CD8-positive, alpha-beta memory T cell (primary cell): ENCODE measurements around the gene EPHA6. TPM values are rescaled to one million over a fixed set of nuclear protein-coding genes. Genes with fewer than 3 reads are reported as not detected.
"Not testable (repeated sequence)": the region's sequence is repeated elsewhere in the genome, so short reads cannot be mapped to it uniquely, and the experiment has no call there.

Source experiments
- CTCF ChIA-PET: fragments of 350-600 bp; sonication (Branson Sonifier 250); formaldehyde crosslinking; loops from one replicate; lab custom pipeline; 2021; ENCODE audit warnings: antibody characterized with exemption; lab: Charles Lee
- POLR2A ChIA-PET: fragments of 350-600 bp; sonication (Branson Sonifier 250); formaldehyde crosslinking; loops from one replicate; lab custom pipeline; 2021; ENCODE audit warnings: antibody characterized with exemption; lab: Charles Lee
- DNase-seq, 5 donors: peaks; one replicate each; pipeline versions ENCODE4 v3.0.0 to v3.0.0-alpha.2; 2020 to 2022; ENCODE audit warnings: mixed read lengths in 1 of 5
- H3K27ac ChIP-seq: one replicate; pipeline ENCODE4 v1.7.0; 2013; ENCODE audit warnings: low read depth, mild to moderate bottlenecking, low read length, moderate library complexity
- H3K27me3 ChIP-seq: 2 replicates; pipeline ENCODE4 v1.7.0; 2013; ENCODE audit warnings: low read length, mild to moderate bottlenecking; ENCODE audit not compliant: insufficient read depth, poor library complexity, severe bottlenecking
- H3K36me3 ChIP-seq: 2 replicates; pipeline ENCODE4 v1.7.0; 2013; ENCODE audit warnings: mild to moderate bottlenecking, low read length, moderate library complexity; ENCODE audit not compliant: insufficient read depth
- H3K4me1 ChIP-seq: 2 replicates; pipeline ENCODE4 v1.7.0; 2013; ENCODE audit warnings: mild to moderate bottlenecking, low read length, moderate library complexity; ENCODE audit not compliant: insufficient read depth
- H3K4me3 ChIP-seq: 2 replicates; pipeline ENCODE4 v1.7.0; 2013; ENCODE audit warnings: mild to moderate bottlenecking, low read length
- H3K9me3 ChIP-seq: 2 replicates; pipeline ENCODE4 v1.7.0; 2013; ENCODE audit warnings: mild to moderate bottlenecking, low read length
- H3K27ac Mint-ChIP-seq, 8 donors: one replicate each; pipeline ENCODE4 v1.8.0; 2020 to 2021; ENCODE audit warnings: mixed read lengths in 8 of 8, mild to moderate bottlenecking in 6 of 8, inconsistent platforms in 3 of 8, moderate library complexity in 3 of 8
- H3K27me3 Mint-ChIP-seq, 2 donors: one replicate each; pipeline ENCODE4 v1.8.0; 2020 to 2021; ENCODE audit warnings: mixed read lengths in 2 of 2, mild to moderate bottlenecking in 1 of 2, moderate library complexity in 1 of 2
- H3K36me3 Mint-ChIP-seq, 3 donors: one replicate each; pipeline ENCODE4 v1.8.0; 2020 to 2021; ENCODE audit warnings: mixed read lengths in 3 of 3, inconsistent platforms in 1 of 3, mild to moderate bottlenecking in 1 of 3
- H3K4me1 Mint-ChIP-seq, 3 donors: one replicate each; pipeline ENCODE4 v1.8.0; 2020 to 2021; ENCODE audit warnings: mixed read lengths in 3 of 3, inconsistent platforms in 1 of 3, mild to moderate bottlenecking in 1 of 3
- H3K4me3 Mint-ChIP-seq, 7 donors: one replicate each; pipeline ENCODE4 v1.8.0; 2020 to 2021; ENCODE audit warnings: mixed read lengths in 7 of 7, mild to moderate bottlenecking in 6 of 7, moderate library complexity in 4 of 7, inconsistent platforms in 2 of 7
- H3K9me3 Mint-ChIP-seq, 5 donors: one replicate each; pipeline ENCODE4 v1.8.0; 2020 to 2022; ENCODE audit warnings: mixed read lengths in 5 of 5, mild to moderate bottlenecking in 3 of 5, moderate library complexity in 2 of 5, inconsistent platforms in 1 of 5
- polyA plus RNA-seq: library from polyadenylated mRNA; unstranded; fragments of 300-500 nt; fragmentation: Illumina TruSeq; gene quantifications from one replicate; pipeline ENCODE4 v1.2.3, GENCODE V29; 2021
- total RNA-seq, 2 experiments: library from RNA; stranded (reverse); gene quantifications; one replicate each; pipeline ENCODE4 v1.2.3, GENCODE V29; 2021

EPHA6 gene
- total and polyA plus RNA-seq, 3 experiments from 2014 or later, result not detected

GRCh38 chr3:97009427-97010019 is 195.1 kb downstream of the EPHA6 start:
- Histone ChIP-seq H3K4me1 (no peaks in the 10 kb centered on the region), H3K27me3 (no peaks in the 10 kb centered on the region), H3K9me3 (no peaks in the 10 kb centered on the region), H3K36me3 (no peaks in the 10 kb centered on the region), H3K27ac (no peak overlapping the region), H3K4me3 (no peak overlapping the region)
- H3K4me3 Mint-ChIP-seq, result no peak overlapping the region
- no peak for DNase-seq
- H3K27me3 Mint-ChIP-seq, result no peaks in the 10 kb centered on the region
- no peaks in the 10 kb centered on the region for H3K4me1 Mint-ChIP-seq
- ChIA-PET CTCF (no interaction called here), POLR2A (no interaction called here)
- H3K27ac Mint-ChIP-seq, result no peak overlapping the region
- H3K36me3 Mint-ChIP-seq, result no peaks in the 10 kb centered on the region
- peaks cover 0 to 29% (median 15%) of the 10 kb centered on the region in 5 donors for H3K9me3 Mint-ChIP-seq

DNA sequence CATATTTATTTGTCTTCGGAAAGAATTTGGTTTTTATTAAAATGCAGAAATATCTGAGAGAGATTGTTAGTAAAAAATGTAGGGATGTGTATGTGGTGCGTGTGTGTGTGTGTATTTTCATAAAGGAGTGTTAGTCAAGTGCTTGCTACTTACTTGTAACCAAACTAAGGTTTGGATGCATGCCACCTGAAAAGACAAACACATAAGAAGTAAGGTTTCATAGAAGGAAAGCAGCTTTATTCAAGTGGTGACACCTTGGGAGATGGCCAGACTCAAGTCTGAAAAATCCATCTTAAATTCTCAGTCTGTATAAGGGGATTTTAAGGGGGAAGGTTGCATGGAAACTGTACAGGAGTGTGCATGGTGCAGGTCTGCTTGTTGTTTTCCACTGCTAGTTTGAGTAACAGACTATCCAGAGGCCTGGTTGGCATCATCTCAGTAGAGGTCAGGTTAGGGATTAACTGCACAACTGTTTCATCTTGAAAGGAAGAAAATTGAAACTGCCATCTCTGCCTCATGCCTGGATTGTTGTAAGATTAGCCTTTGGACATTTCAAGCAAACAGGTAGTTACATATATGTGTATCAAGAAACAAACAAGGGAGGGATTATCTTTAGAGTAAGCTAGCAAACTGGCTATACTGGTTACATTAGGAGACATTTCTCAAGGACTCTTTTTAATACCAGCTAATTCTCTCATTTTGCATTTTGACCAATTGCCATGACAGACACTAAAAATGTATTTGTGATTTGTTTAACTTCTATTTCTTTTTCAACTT is 196.7 kb downstream of the EPHA6 start:
- Mint-ChIP-seq H3K27ac (no peak overlapping the region), H3K36me3 (no peaks in the 10 kb centered on the region), H3K4me1 (no peaks in the 10 kb centered on the region), H3K4me3 (no peak overlapping the region), H3K9me3 (peaks cover 0 to 25% (median 12%) of the 10 kb centered on the region in 5 donors), H3K27me3 (no peaks in the 10 kb centered on the region)
- H3K9me3 ChIP-seq, result no peaks in the 10 kb centered on the region
- no peaks in the 10 kb centered on the region for H3K27me3 ChIP-seq
- POLR2A ChIA-PET, result no interaction called here
- H3K36me3 ChIP-seq, result no peaks in the 10 kb centered on the region
- no peak for DNase-seq
- H3K4me3 ChIP-seq, result no peak overlapping the region
- no peaks in the 10 kb centered on the region for H3K4me1 ChIP-seq
- CTCF ChIA-PET, result no interaction called here
- no peak overlapping the region for H3K27ac ChIP-seq

- Mint-ChIP-seq H3K4me1 (no peaks in the 10 kb centered on the region), H3K9me3 (peaks cover 0 to 17% (median 2%) of the 10 kb centered on the region in 5 donors), H3K4me3 (no peak overlapping the region), H3K36me3 (no peaks in the 10 kb centered on the region), H3K27ac (no peak overlapping the region), H3K27me3 (no peaks in the 10 kb centered on the region)
- Histone ChIP-seq H3K4me3 (no peak overlapping the region), H3K27ac (no peak overlapping the region), H3K4me1 (no peaks in the 10 kb centered on the region), H3K9me3 (no peaks in the 10 kb centered on the region), H3K27me3 (no peaks in the 10 kb centered on the region), H3K36me3 (no peaks in the 10 kb centered on the region)
- ChIA-PET CTCF (no interaction called here), POLR2A (no interaction called here)
- no peak for DNase-seq
Measured at GRCh38 chr3:97021778-97022177, 207.4 kb downstream of the EPHA6 start.

DNA sequence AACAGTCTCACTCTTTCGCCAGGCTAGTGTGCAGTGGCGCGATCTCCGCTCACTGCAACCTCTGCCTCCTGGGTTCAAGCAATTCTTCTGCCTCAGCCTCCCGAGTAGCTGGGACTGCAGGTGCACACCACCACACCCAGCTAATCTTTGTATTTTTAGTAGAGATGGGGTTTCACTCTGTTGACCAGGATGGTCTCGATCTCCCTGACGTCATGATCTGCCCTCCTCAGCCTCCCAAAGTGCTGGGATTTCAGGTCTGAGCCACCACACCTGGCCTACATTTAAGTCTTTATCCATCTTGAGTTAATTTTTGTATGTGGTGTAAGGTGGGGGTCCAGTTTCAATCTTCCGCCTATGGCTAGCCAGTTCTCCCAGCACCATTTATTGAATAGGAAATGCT is 211.2 kb downstream of the EPHA6 start:
- H3K9me3 ChIP-seq, H3K4me1 ChIP-seq, H3K4me3 ChIP-seq, H3K27ac Mint-ChIP-seq, H3K4me1 Mint-ChIP-seq, CTCF ChIA-PET, H3K27me3 Mint-ChIP-seq, H3K36me3 ChIP-seq, H3K36me3 Mint-ChIP-seq, POLR2A ChIA-PET, H3K9me3 Mint-ChIP-seq, H3K27ac ChIP-seq, H3K4me3 Mint-ChIP-seq, H3K27me3 ChIP-seq, DNase-seq: not testable (repeated sequence)

DNA sequence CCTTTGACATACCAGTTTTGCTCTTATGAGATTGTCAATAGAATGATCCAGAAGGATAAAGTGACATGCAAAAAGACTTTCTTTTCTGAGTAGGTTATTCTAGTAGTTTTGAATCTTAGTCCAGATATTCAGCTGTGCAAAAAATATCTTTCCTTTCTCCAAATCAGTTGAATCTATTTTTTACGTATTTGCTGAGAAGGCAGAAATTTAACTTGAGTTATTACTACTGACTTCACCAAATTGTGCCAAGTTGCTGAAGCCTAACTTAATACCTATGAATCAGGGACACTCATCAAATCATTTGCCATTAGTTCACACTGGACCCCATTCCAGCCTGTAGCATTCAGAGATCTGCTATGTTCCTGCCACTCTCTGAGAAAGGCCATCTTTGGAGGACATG is 215.6 kb downstream of the EPHA6 start:
- Mint-ChIP-seq H3K9me3 (peaks cover 4 to 11% (median 8%) of the 10 kb centered on the region in 5 donors), H3K36me3 (no peaks in the 10 kb centered on the region), H3K27ac (no peak overlapping the region), H3K27me3 (no peaks in the 10 kb centered on the region), H3K4me3 (no peak overlapping the region), H3K4me1 (no peaks in the 10 kb centered on the region)
- no peak overlapping the region for H3K4me3 ChIP-seq
- ChIA-PET CTCF (no interaction called here), POLR2A (no interaction called here)
- no peak for DNase-seq
- no peaks in the 10 kb centered on the region for H3K9me3 ChIP-seq
- no peaks in the 10 kb centered on the region for H3K4me1 ChIP-seq
- H3K27me3 ChIP-seq, result no peaks in the 10 kb centered on the region
- H3K36me3 ChIP-seq, result no peaks in the 10 kb centered on the region
- H3K27ac ChIP-seq, result no peak overlapping the region

DNA sequence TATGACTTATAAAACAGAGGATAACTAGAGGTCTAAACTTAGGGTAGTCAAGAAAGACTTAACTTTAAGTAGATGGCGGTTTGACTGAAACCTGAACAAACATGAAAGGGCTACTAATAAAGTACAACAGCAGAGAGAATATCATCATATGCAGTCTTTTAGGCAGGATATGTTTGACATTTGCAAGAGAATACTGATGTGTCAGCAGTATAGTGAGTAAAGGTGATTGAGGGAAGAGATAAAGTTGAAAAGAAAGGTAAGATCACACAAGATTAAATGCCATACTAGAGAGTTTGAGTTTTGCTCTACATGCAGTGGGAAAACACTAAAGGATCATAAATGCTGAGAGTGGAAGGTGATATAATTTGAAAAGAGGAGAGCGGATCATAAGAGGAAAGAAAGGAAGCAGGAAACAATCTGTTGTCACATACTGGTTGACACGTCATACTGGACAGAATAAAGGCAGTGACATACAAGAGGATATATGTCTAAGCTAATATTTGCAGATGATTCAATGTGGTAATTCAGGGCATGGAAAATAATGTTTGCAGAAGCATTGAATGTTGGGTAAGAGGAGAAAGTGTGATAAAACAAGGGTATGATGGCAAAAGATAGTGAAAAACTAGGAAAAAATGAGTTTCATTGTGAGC is 223.0 kb downstream of the EPHA6 start:
- peaks cover 4% of the 10 kb centered on the region for H3K9me3 ChIP-seq
- no peak for DNase-seq
- ChIA-PET CTCF (no interaction called here), POLR2A (no interaction called here)
- no peaks in the 10 kb centered on the region for H3K27me3 Mint-ChIP-seq
- no peak overlapping the region for H3K4me3 Mint-ChIP-seq
- H3K4me1 Mint-ChIP-seq, result no peaks in the 10 kb centered on the region
- no peaks in the 10 kb centered on the region for H3K27me3 ChIP-seq
- no peak overlapping the region for H3K27ac Mint-ChIP-seq
- H3K36me3 Mint-ChIP-seq, result no peaks in the 10 kb centered on the region
- no peak overlapping the region for H3K4me3 ChIP-seq
- no peak overlapping the region for H3K27ac ChIP-seq
- no peaks in the 10 kb centered on the region for H3K36me3 ChIP-seq
- H3K4me1 ChIP-seq, result no peaks in the 10 kb centered on the region
- H3K9me3 Mint-ChIP-seq, result peaks cover 0 to 1% (median 0%) of the 10 kb centered on the region in 5 donors

GRCh38 chr3:97043411-97043810 is 229.0 kb downstream of the EPHA6 start:
- H3K27ac ChIP-seq, result no peak overlapping the region
- no peaks in the 10 kb centered on the region for H3K27me3 Mint-ChIP-seq
- no peaks in the 10 kb centered on the region for H3K36me3 ChIP-seq
- no peaks in the 10 kb centered on the region for H3K4me1 ChIP-seq
- ChIA-PET POLR2A (no interaction called here), CTCF (no interaction called here)
- no peaks in the 10 kb centered on the region for H3K27me3 ChIP-seq
- no peak for DNase-seq
- peaks cover 4% of the 10 kb centered on the region for H3K9me3 ChIP-seq
- H3K9me3 Mint-ChIP-seq, result peaks cover 0 to 9% (median 1%) of the 10 kb centered on the region in 5 donors
- no peaks in the 10 kb centered on the region for H3K36me3 Mint-ChIP-seq
- H3K27ac Mint-ChIP-seq, result no peak overlapping the region
- H3K4me1 Mint-ChIP-seq, result no peaks in the 10 kb centered on the region
- H3K4me3 ChIP-seq, result no peak overlapping the region
- H3K4me3 Mint-ChIP-seq, result no peak overlapping the region

GRCh38 chr3:97057365-97057764 is 243.0 kb downstream of the EPHA6 start:
- no peaks in the 10 kb centered on the region for H3K36me3 Mint-ChIP-seq
- H3K27me3 Mint-ChIP-seq, result no peaks in the 10 kb centered on the region
- ChIA-PET POLR2A (no interaction called here), CTCF (no interaction called here)
- Histone ChIP-seq H3K9me3 (no peaks in the 10 kb centered on the region), H3K27me3 (no peaks in the 10 kb centered on the region), H3K27ac (no peak overlapping the region), H3K4me3 (no peak overlapping the region), H3K4me1 (no peaks in the 10 kb centered on the region), H3K36me3 (no peaks in the 10 kb centered on the region)
- H3K27ac Mint-ChIP-seq, result no peak overlapping the region
- DNase-seq, result no peak
- no peak overlapping the region for H3K4me3 Mint-ChIP-seq
- H3K9me3 Mint-ChIP-seq, result peaks cover 0 to 15% (median 4%) of the 10 kb centered on the region in 5 donors
- no peaks in the 10 kb centered on the region for H3K4me1 Mint-ChIP-seq
